Measurements from ENCODE around the gene C6orf136. TPM values are rescaled to one million over a fixed set of nuclear protein-coding genes. Genes with fewer than 3 reads are reported as not detected.

The C6orf136 gene
- total and polyA plus RNA-seq, 9 of the 15 experiments (the other 6 are each of a cell fraction or from before 2014, with no cell fraction given), result 14.1 to 63.1 (median 18.4) TPM

DNA sequence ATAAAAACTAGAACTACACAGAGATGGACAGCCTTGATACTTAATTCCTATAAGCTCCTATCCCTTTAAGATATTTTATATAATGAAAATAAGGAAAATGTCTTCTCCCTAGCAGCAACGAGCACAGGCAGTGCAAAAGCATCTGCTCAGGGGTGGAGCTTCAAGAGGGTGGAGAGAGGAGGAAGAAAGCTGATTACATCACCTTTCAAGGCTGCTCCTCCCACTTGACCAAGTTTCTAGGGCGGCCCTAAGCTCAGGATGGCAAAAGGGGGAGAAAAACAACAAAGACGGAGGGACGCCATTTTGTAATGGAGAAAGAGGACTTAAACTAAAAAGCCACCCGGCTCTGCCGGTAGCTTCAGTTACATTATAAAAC, 32.1 kb upstream of the C6orf136 start (continued):
- TF ChIP-seq, protein P1, sequence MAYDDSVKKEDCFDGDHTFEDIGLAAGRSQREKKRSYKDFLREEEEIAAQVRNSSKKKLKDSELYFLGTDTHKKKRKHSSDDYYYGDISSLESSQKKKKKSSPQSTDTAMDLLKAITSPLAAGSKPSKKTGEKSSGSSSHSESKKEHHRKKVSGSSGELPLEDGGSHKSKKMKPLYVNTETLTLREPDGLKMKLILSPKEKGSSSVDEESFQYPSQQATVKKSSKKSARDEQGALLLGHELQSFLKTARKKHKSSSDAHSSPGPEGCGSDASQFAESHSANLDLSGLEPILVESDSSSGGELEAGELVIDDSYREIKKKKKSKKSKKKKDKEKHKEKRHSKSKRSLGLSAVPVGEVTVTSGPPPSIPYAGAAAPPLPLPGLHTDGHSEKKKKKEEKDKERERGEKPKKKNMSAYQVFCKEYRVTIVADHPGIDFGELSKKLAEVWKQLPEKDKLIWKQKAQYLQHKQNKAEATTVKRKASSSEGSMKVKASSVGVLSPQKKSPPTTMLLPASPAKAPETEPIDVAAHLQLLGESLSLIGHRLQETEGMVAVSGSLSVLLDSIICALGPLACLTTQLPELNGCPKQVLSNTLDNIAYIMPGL (CRISPR knock-in tag; IDR thresholded peaks at IDR 0.05), result no peak
- TF ChIP-seq POLR2AphosphoS2 (IDR thresholded peaks at IDR 0.05; ENCODE audit: low read length) (peak; percentile 99), ETV1 (tag; conservative IDR thresholded peaks at IDR 0.05; ENCODE audit: low read depth) (no peak), SAP30 (IDR thresholded peaks at IDR 0.05; ENCODE audit: borderline replicate concordance, insufficient read depth, low read depth, low read length, poor library complexity, severe bottlenecking) (no peak)

DNA sequence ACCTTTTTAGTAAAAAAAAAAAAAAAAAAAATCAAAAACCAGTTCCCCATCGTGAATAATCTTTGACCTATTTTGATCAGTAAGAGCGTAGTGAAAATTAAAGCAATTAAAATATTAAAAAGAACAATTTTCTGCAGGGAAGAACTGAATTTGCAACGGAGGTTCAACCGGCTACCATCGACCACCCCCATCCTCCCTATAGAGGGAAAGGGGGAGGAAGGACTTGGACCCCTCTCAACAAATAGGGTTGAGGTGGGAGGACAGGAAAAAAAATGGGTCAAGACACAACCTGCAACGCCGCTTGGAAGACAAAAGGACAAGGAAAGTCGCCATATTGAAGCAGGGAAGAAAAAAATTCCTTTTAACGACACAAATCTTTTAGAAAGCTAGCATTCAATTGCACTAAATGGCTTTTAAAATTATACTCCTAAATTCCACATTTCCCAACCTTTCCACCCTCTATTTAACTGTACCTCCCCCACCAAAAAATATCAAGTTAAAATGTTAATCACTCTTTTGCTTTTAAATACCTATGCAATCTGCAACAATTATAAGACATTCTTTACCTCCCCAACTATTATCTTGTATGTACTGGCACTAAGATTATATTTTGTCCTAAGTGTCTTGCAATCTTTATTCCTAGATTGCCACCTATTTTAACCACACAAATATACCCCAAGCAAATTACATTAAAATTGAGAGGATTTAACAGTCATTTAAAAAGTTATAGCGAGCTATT, 31.5 kb upstream of the C6orf136 start:
- Histone ChIP-seq H3K9me3 (replicated peaks; ENCODE audit: control insufficient read depth, insufficient read depth, low read depth, low read length) (no peaks in the 10 kb centered on the region), H3K4me3 (peak overlapping the region; percentile 68), H3K79me2 (ENCODE audit: control insufficient read depth, insufficient read depth, low read length) (peaks cover 84% of the 10 kb centered on the region), H3K4me2 (ENCODE audit: insufficient read depth, low read length) (peak overlapping the region; percentile 99), H2AFZ (ENCODE audit: low read depth, low read length) (no peak overlapping the region), H3K9me1 (ENCODE audit: control insufficient read depth, insufficient read depth, low read length) (no peaks in the 10 kb centered on the region), H3K27me3 (ENCODE audit: control insufficient read depth in 2 of 2, insufficient read depth in 2 of 2, low read length in 2 of 2) (no peaks in the 10 kb centered on the region), H3K4me1 (replicated peaks in 1 of 2; ENCODE audit: control insufficient read depth in 2 of 2, insufficient read depth in 2 of 2, low read length in 2 of 2) (peaks cover 4 to 26% of the 10 kb centered on the region in 2 experiments; a peak in 4 of 5 replicates), H3K27ac (ENCODE audit: extremely low read depth, low read depth, low read length) (peak overlapping the region; percentile 95), H3K9ac (ENCODE audit: insufficient read depth in 1 of 2, low read depth in 2 of 2, low read length in 2 of 2) (peak overlapping the region; percentile 89 to 99), H4K20me1 (replicated peaks; ENCODE audit: control insufficient read depth, insufficient read depth, low read length) (peaks cover 8% of the 10 kb centered on the region; the same call in 1 of the 2 replicates), H3K36me3 (ENCODE audit: control insufficient read depth, insufficient read depth, low read length) (peaks cover 65% of the 10 kb centered on the region)
- in situ Hi-C loops (cut with MboI) (no loop called here), intact Hi-C loops (cut with micrococcal nuclease) (loop anchor here (2.0 to 5.0 kb wide), 2 partner anchors 57 to 212 kb away; partner anchors contain the start of gene DHX16)
- ChIA-PET CTCF (ENCODE audit: low intra/inter-chr PET ratio) (no interaction called here), POLR2A (interaction anchor here (0.6 to 4.8 kb wide), 90 partner anchors 9 to 1212 kb away, joined by 3 to 310 read pairs (median 4); partner anchors contain the start of genes ABCF1, ATAT1, C6orf136 and DHX16)
- ATAC-seq (peak; percentile 8), DNase-seq (ENCODE audit: extremely low read depth in 1 of 4, low spot score in 3 of 4) (peak in 1 of 4 experiments; percentile 76), FAIRE-seq (no peak)
- 0% methylated on average over 10 of the region's 10 CpGs for WGBS (ENCODE audit: insufficient coverage, low coverage, missing lambda C conversion rate)
- BruUV-seq (replicated peaks), result no TSS peak
- 0 out of 2 replicates have a peak, but pooled peaks have one; percentile 13 for TF ChIP-seq PHF21A (IDR thresholded peaks at IDR 0.05; ENCODE audit: borderline replicate concordance, low read depth)
- TF ChIP-seq, protein P2, sequence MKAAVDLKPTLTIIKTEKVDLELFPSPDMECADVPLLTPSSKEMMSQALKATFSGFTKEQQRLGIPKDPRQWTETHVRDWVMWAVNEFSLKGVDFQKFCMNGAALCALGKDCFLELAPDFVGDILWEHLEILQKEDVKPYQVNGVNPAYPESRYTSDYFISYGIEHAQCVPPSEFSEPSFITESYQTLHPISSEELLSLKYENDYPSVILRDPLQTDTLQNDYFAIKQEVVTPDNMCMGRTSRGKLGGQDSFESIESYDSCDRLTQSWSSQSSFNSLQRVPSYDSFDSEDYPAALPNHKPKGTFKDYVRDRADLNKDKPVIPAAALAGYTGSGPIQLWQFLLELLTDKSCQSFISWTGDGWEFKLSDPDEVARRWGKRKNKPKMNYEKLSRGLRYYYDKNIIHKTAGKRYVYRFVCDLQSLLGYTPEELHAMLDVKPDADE (conservative IDR thresholded peaks at IDR 0.05; ENCODE audit: control insufficient read depth, low read depth, low read length), result no peak
- TF ChIP-seq HDAC1 (IDR thresholded peaks at IDR 0.05), result no peak
- no peak for TF ChIP-seq POLR3A (IDR thresholded peaks at IDR 0.05; ENCODE audit: borderline replicate concordance, extremely low read depth, insufficient read depth, insufficient read length)
- TF ChIP-seq, protein P3, sequence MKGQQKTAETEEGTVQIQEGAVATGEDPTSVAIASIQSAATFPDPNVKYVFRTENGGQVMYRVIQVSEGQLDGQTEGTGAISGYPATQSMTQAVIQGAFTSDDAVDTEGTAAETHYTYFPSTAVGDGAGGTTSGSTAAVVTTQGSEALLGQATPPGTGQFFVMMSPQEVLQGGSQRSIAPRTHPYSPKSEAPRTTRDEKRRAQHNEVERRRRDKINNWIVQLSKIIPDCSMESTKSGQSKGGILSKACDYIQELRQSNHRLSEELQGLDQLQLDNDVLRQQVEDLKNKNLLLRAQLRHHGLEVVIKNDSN (CRISPR knock-in tag; IDR thresholded peaks at IDR 0.05), result no peak
- TF ChIP-seq TSC22D4 (tag; IDR thresholded peaks at IDR 0.05), result no peak
- TF ChIP-seq HDAC6 (IDR thresholded peaks at IDR 0.05; ENCODE audit: low read depth, low read length), result no peak
- no peak for TF ChIP-seq KDM5B (IDR thresholded peaks at IDR 0.05; ENCODE audit: insufficient replicate concordance, low read depth, low read length)

Measured in K562 (cell line).